ENCODE data around the gene PPM1N.

The PPM1N gene

DNA sequence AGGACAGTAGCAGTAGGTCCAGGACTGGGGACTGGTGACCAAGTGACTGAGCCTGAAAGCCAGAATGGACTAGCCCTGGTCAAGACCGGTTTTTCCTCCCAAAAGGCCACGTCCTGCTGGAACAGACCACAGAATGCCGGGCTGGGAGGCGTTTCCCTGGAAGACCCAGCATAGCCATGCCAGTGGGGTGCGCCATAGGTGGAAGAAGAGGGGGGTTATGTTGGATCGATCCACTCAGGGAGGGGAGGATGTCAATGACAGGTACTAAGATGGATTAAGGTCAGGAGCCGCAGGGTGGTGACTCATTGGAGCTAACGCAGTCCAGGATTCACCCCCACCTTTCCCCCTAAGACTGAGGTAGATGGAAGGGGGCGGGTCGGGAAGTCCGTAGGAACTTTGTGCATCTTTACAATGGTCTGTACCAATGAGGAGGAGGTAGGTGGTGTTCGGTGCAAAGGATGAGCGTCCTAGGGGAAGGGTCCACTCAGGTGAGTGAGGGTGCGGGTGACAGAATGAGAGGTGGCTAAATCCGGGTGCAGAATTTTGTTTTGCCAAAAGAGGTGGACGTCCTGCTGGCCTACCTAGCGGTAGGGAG is 30.0 kb downstream of the PPM1N start (continued):
- TF ChIP-seq ARNTL (CRISPR knock-in tag; IDR thresholded peaks at IDR 0.05; ENCODE audit: borderline replicate concordance, low read depth) (no peak), OSR1 (CRISPR knock-in tag; IDR thresholded peaks at IDR 0.05) (no peak), RARB (CRISPR knock-in tag; IDR thresholded peaks at IDR 0.05) (no peak), ESRRG (CRISPR knock-in tag; IDR thresholded peaks at IDR 0.05) (no peak), ISL1 (CRISPR knock-in tag; IDR thresholded peaks at IDR 0.05) (no peak)
- TF ChIP-seq, protein P1, sequence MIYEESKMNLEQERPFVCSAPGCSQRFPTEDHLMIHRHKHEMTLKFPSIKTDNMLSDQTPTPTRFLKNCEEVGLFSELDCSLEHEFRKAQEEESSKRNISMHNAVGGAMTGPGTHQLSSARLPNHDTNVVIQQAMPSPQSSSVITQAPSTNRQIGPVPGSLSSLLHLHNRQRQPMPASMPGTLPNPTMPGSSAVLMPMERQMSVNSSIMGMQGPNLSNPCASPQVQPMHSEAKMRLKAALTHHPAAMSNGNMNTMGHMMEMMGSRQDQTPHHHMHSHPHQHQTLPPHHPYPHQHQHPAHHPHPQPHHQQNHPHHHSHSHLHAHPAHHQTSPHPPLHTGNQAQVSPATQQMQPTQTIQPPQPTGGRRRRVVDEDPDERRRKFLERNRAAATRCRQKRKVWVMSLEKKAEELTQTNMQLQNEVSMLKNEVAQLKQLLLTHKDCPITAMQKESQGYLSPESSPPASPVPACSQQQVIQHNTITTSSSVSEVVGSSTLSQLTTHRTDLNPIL (CRISPR knock-in tag; IDR thresholded peaks at IDR 0.05; ENCODE audit: low read depth), result no peak

DNA sequence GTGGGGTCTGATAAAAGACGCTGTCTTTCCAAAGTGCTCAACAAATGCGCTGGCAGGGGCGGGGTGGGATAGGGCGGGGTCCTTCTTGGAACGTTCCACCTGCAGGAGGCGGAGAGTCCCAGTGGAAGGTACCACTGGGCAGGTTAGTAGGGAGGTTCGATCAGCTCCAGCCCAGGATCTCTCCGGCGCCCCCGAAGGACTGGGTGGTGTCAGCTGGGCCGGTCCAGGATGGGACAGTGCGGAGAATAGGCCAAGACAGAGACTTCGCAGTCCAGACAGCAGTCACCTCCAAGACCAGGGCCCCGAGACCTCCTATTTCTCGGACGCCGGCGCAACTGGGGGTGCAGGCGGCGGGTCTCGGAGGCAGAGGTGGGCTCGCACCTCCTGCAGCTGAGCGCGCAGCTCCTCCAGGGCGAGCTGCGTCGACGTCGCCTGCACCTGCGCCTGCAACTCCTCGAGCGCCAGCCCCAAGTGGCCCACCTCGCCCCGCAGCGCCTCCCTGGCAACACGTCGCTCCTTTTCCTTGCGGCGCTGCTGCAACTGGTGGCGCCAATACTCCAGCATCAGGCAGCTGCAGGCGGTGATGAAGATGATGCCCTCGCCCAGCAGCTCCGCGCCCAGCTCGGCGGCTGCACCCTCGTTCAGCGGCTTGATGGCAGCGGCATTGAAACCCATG is 30.6 kb downstream of the PPM1N start:
- ATAC-seq, result 0 out of 3 replicates have a peak, but pooled peaks have one; percentile 6
- TF ChIP-seq, protein P2, sequence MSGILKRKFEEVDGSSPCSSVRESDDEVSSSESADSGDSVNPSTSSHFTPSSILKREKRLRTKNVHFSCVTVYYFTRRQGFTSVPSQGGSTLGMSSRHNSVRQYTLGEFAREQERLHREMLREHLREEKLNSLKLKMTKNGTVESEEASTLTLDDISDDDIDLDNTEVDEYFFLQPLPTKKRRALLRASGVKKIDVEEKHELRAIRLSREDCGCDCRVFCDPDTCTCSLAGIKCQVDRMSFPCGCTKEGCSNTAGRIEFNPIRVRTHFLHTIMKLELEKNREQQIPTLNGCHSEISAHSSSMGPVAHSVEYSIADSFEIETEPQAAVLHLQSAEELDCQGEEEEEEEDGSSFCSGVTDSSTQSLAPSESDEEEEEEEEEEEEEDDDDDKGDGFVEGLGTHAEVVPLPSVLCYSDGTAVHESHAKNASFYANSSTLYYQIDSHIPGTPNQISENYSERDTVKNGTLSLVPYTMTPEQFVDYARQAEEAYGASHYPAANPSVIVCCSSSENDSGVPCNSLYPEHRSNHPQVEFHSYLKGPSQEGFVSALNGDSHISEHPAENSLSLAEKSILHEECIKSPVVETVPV (CRISPR knock-in tag; IDR thresholded peaks at IDR 0.05), result no peak
- no peak for TF ChIP-seq ISL1 (CRISPR knock-in tag; IDR thresholded peaks at IDR 0.05)
- no peak for TF ChIP-seq ZNF70 (CRISPR knock-in tag; IDR thresholded peaks at IDR 0.05)
- no peak for TF ChIP-seq TOX (CRISPR knock-in tag; IDR thresholded peaks at IDR 0.05; ENCODE audit: borderline replicate concordance)
- TF ChIP-seq TCF4 (CRISPR knock-in tag; IDR thresholded peaks at IDR 0.05; ENCODE audit: borderline replicate concordance), result no peak
- no peak for TF ChIP-seq ZFP30 (CRISPR knock-in tag; IDR thresholded peaks at IDR 0.05)
- TF ChIP-seq ZNF8 (CRISPR knock-in tag; IDR thresholded peaks at IDR 0.05), result no peak
- no peak for TF ChIP-seq ZNF565 (CRISPR knock-in tag; conservative IDR thresholded peaks at IDR 0.05; ENCODE audit: low read depth)
- TF ChIP-seq RARB (CRISPR knock-in tag; IDR thresholded peaks at IDR 0.05), result no peak
- TF ChIP-seq, protein P3, sequence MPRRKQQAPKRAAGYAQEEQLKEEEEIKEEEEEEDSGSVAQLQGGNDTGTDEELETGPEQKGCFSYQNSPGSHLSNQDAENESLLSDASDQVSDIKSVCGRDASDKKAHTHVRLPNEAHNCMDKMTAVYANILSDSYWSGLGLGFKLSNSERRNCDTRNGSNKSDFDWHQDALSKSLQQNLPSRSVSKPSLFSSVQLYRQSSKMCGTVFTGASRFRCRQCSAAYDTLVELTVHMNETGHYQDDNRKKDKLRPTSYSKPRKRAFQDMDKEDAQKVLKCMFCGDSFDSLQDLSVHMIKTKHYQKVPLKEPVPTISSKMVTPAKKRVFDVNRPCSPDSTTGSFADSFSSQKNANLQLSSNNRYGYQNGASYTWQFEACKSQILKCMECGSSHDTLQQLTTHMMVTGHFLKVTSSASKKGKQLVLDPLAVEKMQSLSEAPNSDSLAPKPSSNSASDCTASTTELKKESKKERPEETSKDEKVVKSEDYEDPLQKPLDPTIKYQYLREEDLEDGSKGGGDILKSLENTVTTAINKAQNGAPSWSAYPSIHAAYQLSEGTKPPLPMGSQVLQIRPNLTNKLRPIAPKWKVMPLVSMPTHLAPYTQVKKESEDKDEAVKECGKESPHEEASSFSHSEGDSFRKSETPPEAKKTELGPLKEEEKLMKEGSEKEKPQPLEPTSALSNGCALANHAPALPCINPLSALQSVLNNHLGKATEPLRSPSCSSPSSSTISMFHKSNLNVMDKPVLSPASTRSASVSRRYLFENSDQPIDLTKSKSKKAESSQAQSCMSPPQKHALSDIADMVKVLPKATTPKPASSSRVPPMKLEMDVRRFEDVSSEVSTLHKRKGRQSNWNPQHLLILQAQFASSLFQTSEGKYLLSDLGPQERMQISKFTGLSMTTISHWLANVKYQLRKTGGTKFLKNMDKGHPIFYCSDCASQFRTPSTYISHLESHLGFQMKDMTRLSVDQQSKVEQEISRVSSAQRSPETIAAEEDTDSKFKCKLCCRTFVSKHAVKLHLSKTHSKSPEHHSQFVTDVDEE (CRISPR knock-in tag; IDR thresholded peaks at IDR 0.05), result no peak
- TF ChIP-seq OSR1 (CRISPR knock-in tag; IDR thresholded peaks at IDR 0.05), result no peak
- no peak for TF ChIP-seq ARNTL (CRISPR knock-in tag; IDR thresholded peaks at IDR 0.05; ENCODE audit: borderline replicate concordance, low read depth)
- TF ChIP-seq CSDC2 (CRISPR knock-in tag; IDR thresholded peaks at IDR 0.05), result no peak
- no peak for TF ChIP-seq BACH2 (CRISPR knock-in tag; IDR thresholded peaks at IDR 0.05; ENCODE audit: borderline replicate concordance)
- TF ChIP-seq PPARA (CRISPR knock-in tag; IDR thresholded peaks at IDR 0.05; ENCODE audit: borderline replicate concordance), result no peak
- no peak for TF ChIP-seq SNAI2 (CRISPR knock-in tag; IDR thresholded peaks at IDR 0.05)
- no peak for TF ChIP-seq ZFP3 (CRISPR knock-in tag; IDR thresholded peaks at IDR 0.05)

DNA sequence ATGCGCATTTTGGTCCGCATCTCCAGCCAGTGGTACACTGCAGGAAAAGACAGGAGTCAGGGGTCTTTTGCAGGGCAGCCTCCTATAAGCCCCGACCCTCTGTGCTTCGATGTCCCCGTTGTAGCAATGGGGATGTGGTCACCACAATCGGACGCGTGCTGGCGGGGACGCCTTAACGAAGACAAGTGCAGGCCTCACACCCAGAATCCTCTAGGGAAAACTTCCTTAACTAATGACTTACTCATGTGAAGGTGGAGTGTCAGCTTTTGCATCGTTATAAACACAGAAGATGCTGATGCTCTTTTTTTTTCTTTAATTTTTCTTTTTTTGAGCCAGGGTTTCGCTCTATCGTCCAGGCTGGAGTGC is 31.2 kb downstream of the PPM1N start:
- ATAC-seq, result no peak
- TF ChIP-seq, protein P2 (CRISPR knock-in tag; IDR thresholded peaks at IDR 0.05), result no peak
- TF ChIP-seq, protein P1 (CRISPR knock-in tag; IDR thresholded peaks at IDR 0.05; ENCODE audit: low read depth), result no peak
- no peak for TF ChIP-seq SNAI2 (CRISPR knock-in tag; IDR thresholded peaks at IDR 0.05)
- no peak for TF ChIP-seq GLIS3 (CRISPR knock-in tag; IDR thresholded peaks at IDR 0.05)
- TF ChIP-seq, protein P3 (CRISPR knock-in tag; IDR thresholded peaks at IDR 0.05), result no peak
- no peak for TF ChIP-seq ARNTL (CRISPR knock-in tag; IDR thresholded peaks at IDR 0.05; ENCODE audit: borderline replicate concordance, low read depth)
- no peak for TF ChIP-seq CSDC2 (CRISPR knock-in tag; IDR thresholded peaks at IDR 0.05)
- TF ChIP-seq ISL1 (CRISPR knock-in tag; IDR thresholded peaks at IDR 0.05), result no peak
- no peak for TF ChIP-seq ESRRG (CRISPR knock-in tag; IDR thresholded peaks at IDR 0.05)

Measured in SK-N-SH treated with all-trans-retinoic acid at 6 μM for 48 hours (cell line).